AG09319 (cell line): ENCODE data around the gene COL20A1.

Experiments used
- DNase-seq: peaks from one replicate; pipeline ENCODE4 v3.0.0-alpha.2; 2010; ENCODE audit warnings: low read depth; ENCODE audit errors: extremely low read depth
- CTCF ChIP-seq: IDR thresholded peaks from 2 replicates; pipeline ENCODE4 v1.5.1; 2011; ENCODE audit warnings: low read depth, mild to moderate bottlenecking, inconsistent platforms, low read length, moderate library complexity

Gene COL20A1

GRCh38 chr20:63256954-63257353, 36.0 kb upstream of the COL20A1 start:
- no peak for TF ChIP-seq CTCF
- DNase-seq, result no peak

GRCh38 chr20:63257629-63258028, 35.4 kb upstream of the COL20A1 start:
- no peak for DNase-seq
- no peak for TF ChIP-seq CTCF

GRCh38 chr20:63258781-63259180, 34.2 kb upstream of the COL20A1 start:
- TF ChIP-seq CTCF, result no peak
- no peak for DNase-seq

GRCh38 chr20:63259734-63260460, 33.1 kb upstream of the COL20A1 start:
- DNase-seq, result no peak
- TF ChIP-seq CTCF, result no peak

- TF ChIP-seq CTCF, result no peak
- DNase-seq, result no peak
Observed at GRCh38 chr20:63260521-63260920, 32.5 kb upstream of the COL20A1 start.

- no peak for TF ChIP-seq CTCF
- DNase-seq, result no peak
Observed at GRCh38 chr20:63261060-63261794, 31.8 kb upstream of the COL20A1 start.

- no peak for TF ChIP-seq CTCF
- no peak for DNase-seq
Observed at GRCh38 chr20:63261795-63262528, 31.0 kb upstream of the COL20A1 start.
